NB4 (cell line): ENCODE measurements around the gene PLEKHH2.

ENCODE experiments used
- DNase-seq: peaks from one replicate; pipeline ENCODE4 v3.0.0; 2010; ENCODE audit warnings: low read depth
- H3K4me3 ChIP-seq: one replicate; pipeline ENCODE4 v1.5.1; 2011; ENCODE audit warnings: mild to moderate bottlenecking, low read depth, low read length, moderate library complexity
- MYC ChIP-seq: IDR thresholded peaks from 2 replicates; pipeline ENCODE4 v1.6.1; 2011; ENCODE audit warnings: low read depth, low read length
- POLR2A ChIP-seq: IDR thresholded peaks from 2 replicates; pipeline ENCODE4 v1.6.1; 2011; ENCODE audit warnings: mild to moderate bottlenecking; ENCODE audit not compliant: insufficient read length; ENCODE audit errors: extremely low read depth
- TF ChIP-seq, protein P1 (sequence below): IDR thresholded peaks from one replicate; pipeline ENCODE4 v1.5.1; 2012; ENCODE audit warnings: low read depth, low read length
- TF ChIP-seq, protein P2 (sequence below): IDR thresholded peaks from 2 replicates; pipeline ENCODE4 v1.6.1; 2011; ENCODE audit warnings: low read depth, low read length

PLEKHH2 gene

DNA sequence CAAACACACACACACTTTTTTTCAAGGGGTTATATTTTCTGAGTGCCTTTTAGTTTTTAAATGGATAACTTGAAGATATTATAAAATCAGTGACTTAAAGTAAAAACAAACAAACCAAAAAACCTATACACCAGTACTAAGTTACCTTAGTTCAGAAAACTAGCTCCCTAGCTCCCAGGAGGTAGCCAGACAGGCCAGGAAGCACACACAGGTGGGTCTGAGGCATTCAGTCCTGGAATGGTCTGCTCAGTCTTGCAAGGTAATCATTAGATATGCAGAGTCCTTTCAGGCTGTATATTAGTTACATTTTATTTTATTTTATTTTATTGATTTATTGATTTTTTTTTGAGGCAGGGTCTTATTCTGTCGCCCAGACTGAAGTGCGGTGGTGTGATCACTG, 126.0 kb downstream of the PLEKHH2 start:
- TF ChIP-seq MYC: no peak
- no peak for TF ChIP-seq POLR2A
- TF ChIP-seq, protein P1, sequence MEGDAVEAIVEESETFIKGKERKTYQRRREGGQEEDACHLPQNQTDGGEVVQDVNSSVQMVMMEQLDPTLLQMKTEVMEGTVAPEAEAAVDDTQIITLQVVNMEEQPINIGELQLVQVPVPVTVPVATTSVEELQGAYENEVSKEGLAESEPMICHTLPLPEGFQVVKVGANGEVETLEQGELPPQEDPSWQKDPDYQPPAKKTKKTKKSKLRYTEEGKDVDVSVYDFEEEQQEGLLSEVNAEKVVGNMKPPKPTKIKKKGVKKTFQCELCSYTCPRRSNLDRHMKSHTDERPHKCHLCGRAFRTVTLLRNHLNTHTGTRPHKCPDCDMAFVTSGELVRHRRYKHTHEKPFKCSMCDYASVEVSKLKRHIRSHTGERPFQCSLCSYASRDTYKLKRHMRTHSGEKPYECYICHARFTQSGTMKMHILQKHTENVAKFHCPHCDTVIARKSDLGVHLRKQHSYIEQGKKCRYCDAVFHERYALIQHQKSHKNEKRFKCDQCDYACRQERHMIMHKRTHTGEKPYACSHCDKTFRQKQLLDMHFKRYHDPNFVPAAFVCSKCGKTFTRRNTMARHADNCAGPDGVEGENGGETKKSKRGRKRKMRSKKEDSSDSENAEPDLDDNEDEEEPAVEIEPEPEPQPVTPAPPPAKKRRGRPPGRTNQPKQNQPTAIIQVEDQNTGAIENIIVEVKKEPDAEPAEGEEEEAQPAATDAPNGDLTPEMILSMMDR: no peak
- TF ChIP-seq, protein P2, sequence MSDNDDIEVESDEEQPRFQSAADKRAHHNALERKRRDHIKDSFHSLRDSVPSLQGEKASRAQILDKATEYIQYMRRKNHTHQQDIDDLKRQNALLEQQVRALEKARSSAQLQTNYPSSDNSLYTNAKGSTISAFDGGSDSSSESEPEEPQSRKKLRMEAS: no peak
- DNase-seq: no peak

DNA sequence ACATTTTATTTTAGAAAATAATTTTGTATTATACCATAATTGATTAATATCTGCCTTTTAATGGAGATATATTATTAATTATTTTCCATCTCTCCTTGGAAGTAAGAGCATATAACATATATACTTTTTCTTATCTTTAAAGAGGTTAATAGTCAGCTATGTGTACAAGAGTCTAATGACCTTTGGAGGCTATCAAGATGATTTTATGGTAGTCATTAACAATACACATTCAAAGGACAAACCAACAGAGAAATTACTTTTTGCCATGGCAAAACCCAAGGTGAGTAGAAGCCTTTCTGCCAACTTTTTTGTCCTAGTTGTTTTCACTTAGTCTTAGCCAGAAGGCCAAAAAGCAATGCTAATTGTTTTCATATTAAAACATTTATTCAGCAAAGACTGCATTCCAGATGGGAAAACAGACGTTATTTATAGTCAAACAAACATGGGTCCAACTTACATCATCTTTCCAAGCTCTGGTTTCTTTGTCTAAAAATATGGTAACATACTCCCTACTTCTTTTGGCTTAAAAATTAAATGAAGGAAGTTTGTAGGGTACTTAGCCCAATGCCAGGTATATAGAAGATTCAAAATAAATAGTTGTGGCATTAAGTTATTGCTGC, 127.1 kb downstream of the PLEKHH2 start:
- no peak for DNase-seq
- TF ChIP-seq, protein P1: no peak
- TF ChIP-seq POLR2A (no peak), MYC (no peak)
- TF ChIP-seq, protein P2: no peak
- H3K4me3 ChIP-seq: no peak overlapping the region

More for the DNA sequence above, 126.0 kb downstream of the PLEKHH2 start:
- no peak overlapping the region for H3K4me3 ChIP-seq

DNA sequence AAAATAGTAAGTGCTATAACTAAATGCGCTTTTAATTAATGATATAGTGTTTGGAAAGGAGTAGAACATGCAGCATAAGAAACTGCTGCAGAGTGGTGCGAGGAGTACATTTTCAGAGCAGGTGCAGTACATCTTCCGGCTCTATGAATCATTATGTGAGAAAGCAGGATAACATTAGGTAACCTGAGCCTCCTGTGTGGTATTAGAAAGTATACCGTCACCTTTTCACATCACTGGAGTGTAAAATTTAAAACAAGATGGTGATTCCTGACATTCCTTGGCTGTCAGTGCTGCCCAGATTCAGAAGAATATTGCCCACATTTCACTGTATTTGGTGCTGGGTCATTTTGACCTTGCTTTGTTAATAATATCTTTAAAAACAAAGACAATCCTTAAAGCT, 128.9 kb downstream of the PLEKHH2 start:
- no peak for DNase-seq
- H3K4me3 ChIP-seq: no peak overlapping the region
- TF ChIP-seq, protein P1: no peak
- TF ChIP-seq MYC (no peak), POLR2A (no peak)
- TF ChIP-seq, protein P2: no peak

DNA sequence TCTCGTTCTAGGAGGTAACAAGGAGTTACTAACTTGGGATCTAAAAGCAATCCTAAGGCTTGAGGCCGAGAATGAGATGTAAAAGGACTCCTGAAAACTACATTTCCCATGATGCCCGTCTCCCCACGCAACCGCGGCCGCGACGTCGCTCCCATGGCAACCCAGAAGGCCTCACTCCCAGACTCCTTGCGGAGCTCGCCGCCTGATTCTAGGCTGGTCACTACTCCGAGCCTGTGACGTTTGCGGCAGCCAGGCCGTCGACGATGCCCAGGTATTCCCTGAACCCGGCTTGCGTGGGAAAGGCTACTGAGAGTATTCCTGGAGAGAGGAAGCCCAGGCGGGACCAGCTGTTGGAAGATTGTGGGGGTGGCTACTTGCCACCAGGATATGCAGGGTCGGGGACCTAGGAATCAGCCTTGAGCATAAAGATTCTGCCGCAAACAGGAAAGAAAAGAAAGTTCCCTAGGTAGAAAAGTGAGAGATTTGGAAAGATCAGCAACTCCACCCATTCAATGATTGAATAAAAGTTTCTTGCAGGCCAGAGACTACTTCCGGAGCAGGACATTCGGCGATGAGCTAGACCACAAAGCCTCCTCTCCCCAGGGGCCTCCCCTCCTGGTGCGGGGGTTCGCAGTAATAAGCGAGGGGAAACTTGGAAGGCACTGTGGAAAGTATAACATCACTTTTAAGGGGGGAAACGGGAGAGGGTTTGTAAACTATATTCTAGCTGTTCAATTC, 137.0 kb downstream of the PLEKHH2 start, which contains the start of gene DYNC2LI1:
DYNC2LI1 (plus strand) TSS at position 164 of the 738 bp plus-strand sequence; CDS start at position 264, 100 bp downstream.
- TF ChIP-seq POLR2A (peak; percentile 50), MYC (peak; percentile 37; the same call in 1 of the 2 replicates)
- TF ChIP-seq, protein P1: no peak
- TF ChIP-seq, protein P2: 0 out of 2 replicates have a peak, but pooled peaks have one; percentile 31
- peak; percentile 91 for DNase-seq

DNA sequence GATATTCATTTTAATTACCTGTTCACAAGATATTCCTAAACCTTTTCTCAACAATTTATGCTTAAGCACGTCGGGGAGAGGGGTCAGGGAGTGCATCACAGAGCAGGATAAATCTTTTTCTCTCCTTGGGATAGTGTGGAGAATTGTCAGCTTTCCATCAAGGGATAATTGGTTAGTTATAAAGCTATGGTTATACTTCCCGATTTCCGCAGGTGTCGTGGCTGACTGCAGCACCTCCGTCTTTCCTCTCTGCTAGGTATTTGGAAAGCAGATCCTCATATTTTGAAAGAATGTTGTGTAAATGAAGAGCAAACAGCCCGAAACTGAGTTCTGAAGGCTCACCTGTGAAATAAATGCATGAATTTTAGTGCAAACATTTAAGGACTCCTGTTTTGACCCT, 137.6 kb downstream of the PLEKHH2 start:
- DNase-seq: peak; percentile 4
- H3K4me3 ChIP-seq: peak overlapping the region; percentile 92
- TF ChIP-seq MYC: no peak
- no peak for TF ChIP-seq POLR2A
- TF ChIP-seq, protein P2: no peak
- TF ChIP-seq, protein P1: no peak

More for the DNA sequence above, 137.0 kb downstream of the PLEKHH2 start, which contains the start of gene DYNC2LI1:
- H3K4me3 ChIP-seq: peak within 1 kb of the TSS; percentile 92
